ENCODE measurements around the gene AMBRA1.
"Not testable (repeated sequence)": the region's sequence is repeated elsewhere in the genome, so short reads cannot be mapped to it uniquely, and the experiment has no call there.

AMBRA1 gene

DNA sequence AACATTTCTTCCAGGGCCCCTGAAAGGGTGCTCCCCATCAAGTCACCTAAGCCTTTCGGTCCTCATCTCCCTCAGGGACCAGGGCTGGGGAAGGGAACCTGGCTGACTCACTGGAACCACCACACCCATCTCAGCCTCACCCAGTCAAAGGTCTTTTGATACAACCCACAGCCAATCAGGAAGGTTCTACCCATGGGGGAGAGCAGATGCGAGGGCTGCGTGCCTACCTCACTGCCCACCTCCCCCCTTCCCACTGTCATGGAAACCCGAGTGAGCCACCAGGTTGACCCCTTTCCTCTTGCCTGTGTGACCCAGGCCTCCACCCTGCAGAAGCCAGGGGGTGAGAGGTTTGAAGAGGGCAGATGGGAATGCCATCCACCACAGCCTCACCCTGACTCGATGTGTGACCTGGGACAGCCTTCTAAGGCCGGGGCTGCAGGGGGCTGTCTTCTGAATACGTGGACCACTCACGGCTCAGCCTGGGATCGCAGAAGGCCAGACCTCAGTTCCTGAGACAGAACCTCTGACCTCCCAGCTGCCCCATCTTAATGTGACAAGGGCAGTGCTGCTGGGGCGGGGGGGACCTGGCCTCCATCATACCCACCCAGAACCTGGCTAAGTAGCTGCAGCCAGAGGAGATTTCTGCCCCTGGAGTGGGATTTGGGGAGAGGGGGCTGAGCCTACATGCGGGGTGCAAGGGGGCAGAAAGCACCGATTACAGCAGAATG is 209.7 kb downstream of the AMBRA1 start:
- DNase-seq (ENCODE audit: low read depth in 2 of 2): no peak

DNA sequence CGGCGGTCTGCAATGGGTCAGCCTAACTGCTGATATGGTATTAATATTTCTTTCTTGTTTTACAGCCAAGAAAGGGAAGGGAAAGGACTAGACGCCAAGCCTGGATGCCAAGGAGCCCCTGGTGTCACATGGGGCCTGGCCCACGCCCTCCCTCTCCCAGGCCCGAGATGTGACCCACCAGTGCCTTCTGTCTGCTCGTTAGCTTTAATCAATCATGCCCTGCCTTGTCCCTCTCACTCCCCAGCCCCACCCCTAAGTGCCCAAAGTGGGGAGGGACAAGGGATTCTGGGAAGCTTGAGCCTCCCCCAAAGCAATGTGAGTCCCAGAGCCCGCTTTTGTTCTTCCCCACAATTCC is 210.4 kb downstream of the AMBRA1 start:
- DNase-seq (ENCODE audit: low read depth in 2 of 2): no peak

DNA sequence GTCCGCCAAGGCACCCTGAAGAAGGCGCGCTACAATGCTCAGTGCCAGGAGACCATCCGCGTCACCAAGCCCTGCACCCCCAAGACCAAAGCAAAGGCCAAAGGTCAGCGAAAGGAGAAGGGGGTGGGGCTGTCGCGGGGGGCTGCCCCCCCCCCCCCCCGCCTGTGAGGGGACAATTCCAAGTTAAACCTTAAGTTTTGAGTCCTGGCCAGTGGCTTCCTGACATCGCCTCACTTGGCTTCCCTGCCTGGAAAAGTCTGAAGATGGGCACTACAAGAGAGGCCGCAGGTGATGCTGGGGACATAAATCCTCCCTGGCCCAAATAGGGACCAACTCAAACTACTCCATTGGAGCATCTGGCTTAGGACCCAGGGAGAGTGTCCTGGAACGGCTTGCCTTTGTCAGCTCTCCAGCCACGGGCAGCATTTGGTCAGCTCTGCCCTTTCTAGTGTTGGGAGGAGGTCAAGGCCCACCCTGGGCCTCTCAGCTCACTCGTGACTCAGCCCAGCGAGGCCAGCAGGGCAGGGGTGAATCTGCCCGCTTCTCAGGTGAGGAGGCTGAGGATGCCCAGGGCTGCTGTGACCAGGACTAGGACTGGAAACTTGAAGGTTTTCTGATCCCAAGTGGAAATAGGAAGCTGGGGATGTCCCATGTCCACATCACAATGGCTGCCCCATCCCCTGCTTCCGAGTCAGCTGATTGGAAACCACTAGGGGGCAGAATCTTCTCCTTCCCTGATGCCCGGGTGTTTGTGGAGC is 211.0 kb downstream of the AMBRA1 start:
- DNase-seq (ENCODE audit: low read depth in 2 of 2): no peak

DNA sequence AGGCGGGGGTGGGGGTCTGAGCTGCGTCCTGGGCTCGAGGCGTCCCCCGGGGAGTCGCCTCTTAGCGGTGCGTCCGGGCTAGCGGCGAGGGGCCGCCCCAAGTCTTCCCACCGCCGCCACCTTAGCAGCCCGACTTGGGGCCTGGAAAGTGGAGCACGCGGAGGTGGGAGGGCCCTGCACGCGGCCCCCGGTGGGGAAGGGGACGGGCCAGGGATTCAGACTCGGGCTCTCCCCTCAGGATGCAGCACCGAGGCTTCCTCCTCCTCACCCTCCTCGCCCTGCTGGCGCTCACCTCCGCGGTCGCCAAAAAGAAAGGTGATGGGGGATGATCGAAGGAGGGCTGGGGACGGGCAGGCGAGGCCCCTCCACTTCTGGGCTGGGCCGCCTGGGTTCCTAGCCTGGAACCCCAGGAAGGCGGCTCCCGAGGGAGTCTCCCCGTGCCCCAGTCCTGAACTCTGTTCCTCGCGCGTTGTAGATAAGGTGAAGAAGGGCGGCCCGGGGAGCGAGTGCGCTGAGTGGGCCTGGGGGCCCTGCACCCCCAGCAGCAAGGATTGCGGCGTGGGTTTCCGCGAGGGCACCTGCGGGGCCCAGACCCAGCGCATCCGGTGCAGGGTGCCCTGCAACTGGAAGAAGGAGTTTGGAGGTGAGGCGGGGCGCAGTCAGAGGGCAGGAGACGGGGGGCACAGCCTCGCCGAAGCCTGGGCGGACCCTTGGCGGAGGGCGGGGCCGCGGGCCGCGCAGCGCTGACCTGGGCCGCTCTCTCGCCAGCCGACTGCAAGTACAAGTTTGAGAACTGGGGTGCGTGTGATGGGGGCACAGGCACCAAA is 211.8 kb downstream of the AMBRA1 start:
- DNase-seq (ENCODE audit: low read depth in 2 of 2): no peak

DNA sequence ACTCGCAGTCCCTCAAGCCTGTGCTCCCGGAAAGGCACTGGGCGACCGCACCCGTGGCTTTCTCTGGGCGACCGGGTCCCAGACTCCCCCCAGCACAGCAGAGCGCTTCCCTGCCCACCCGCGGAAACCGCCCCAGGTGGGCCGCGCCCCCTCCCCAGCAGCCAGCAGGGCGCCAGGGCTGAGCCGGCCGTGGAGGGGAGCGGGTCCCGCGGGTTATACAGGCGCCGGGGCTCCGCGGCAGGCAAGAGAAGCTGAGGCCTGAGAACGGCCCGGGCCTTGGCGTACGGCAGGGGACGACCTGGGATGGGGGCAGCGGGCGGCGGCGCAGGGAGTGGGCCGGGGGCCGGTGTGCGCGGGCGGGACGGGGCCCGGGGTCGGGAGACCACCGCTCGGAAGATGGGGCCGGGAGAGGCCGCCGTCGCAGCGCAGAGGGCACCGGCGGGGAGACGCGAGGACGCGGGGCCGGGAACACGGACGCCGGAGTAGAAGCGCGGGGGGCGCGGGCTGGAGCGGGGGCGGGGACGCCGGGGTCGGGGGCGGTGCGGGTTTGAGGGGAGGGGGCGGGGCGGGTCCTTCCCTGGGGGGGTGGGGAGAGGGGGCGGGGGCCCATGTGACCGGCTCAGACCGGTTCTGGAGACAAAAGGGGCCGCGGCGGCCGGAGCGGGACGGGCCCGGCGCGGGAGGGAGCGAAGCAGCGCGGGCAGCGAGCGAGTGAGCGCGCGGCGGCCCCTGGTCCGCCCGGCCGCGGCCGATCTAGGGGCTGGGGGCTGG is 212.6 kb downstream of the AMBRA1 start, which contains the start of gene MDK:
MDK (plus strand) TSS at position 622 of the 771 bp plus-strand sequence. CDS start 389 bp downstream, outside the sequence.
- DNase-seq (ENCODE audit: low read depth in 2 of 2): no peak

DNA sequence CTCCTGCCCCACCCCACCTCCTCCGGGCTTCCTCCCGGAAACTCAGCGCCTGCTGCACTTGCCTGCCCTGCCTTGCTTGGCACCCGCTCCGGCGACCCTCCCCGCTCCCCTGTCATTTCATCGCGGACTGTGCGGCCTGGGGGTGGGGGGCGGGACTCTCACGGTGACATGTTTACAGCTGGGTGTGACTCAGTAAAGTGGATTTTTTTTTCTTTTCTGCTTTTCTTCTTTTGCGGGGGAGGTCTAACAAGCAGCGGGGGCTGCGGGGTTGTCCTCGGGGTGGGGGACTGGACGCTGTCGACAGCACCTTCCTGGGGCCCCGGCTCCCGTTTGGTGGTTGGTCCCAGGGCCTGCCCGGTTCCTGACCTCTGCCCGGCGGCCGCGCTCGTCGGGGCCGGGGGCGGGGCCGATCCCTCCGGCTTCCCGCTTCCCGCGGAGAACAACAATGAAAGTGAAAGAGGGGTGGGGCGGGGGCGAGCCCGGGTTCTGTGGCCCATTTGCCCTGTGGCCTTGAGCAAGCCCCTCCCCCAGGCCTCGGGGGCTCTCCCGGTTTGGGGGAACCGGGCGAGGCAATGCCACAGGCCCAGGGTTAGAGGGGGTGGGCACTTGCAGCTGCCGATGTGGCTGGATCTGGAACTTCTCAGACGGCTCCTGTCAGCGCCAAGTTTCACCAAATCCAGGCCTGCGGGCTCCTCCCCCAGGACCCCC is 213.3 kb downstream of the AMBRA1 start:
- DNase-seq (ENCODE audit: low read depth in 2 of 2): no peak

DNA sequence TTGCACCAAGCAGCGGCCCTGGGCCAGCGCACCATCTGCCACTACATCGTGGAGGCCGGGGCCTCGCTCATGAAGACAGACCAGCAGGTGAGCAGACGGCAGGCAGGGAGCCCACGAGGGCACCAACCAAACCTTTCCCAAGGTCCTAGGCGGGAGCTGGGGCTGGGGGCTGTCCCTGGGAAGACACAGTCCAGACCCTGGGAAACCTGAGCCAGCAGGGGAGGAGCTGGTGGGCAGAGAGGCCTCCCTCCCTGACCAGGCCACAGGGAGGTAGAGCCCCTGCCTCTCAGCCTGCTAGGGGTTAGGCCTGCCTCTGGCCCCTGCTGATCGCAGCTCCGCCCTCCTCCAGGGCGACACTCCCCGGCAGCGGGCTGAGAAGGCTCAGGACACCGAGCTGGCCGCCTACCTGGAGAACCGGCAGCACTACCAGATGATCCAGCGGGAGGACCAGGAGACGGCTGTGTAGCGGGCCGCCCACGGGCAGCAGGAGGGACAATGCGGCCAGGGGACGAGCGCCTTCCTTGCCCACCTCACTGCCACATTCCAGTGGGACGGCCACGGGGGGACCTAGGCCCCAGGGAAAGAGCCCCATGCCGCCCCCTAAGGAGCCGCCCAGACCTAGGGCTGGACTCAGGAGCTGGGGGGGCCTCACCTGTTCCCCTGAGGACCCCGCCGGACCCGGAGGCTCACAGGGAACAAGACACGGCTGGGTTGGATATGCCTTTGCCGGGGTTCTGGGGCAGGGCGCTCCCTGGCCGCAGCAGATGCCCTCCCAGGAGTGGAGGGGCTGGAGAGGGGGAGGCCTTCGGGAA is 214.1 kb downstream of the AMBRA1 start:
- not testable (repeated sequence) for DNase-seq (ENCODE audit: low read depth in 2 of 2)

DNA sequence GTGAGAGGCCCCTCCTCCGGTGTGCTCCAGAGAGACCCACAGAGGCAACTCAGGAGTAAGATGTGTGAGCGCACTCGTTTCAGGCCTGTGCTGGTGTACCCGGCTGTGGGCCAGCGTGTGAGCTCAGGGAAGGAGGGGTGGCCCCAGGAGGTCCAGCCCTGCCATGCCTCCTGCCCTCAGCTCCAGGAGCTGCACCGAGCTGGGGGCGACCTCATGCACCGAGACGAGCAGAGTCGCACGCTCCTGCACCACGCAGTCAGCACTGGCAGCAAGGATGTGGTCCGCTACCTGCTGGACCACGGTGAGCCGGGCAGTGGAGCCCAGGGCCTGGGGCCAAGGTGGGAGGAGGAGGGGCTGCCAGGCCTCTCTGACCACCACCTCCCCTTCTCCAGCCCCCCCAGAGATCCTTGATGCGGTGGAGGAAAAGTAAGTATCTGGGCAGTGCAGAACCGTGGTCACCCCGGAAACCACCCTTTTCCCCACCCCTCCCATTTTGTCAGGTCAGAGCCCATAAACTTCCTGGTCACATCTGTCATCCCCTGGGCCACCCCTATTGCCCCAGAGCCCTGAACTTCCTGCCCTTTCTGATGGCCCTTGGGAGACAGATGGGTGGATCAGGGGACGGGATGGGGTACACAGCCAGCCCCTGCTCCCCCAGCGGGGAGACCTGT is 214.9 kb downstream of the AMBRA1 start:
- DNase-seq (ENCODE audit: low read depth in 2 of 2): no peak

DNA sequence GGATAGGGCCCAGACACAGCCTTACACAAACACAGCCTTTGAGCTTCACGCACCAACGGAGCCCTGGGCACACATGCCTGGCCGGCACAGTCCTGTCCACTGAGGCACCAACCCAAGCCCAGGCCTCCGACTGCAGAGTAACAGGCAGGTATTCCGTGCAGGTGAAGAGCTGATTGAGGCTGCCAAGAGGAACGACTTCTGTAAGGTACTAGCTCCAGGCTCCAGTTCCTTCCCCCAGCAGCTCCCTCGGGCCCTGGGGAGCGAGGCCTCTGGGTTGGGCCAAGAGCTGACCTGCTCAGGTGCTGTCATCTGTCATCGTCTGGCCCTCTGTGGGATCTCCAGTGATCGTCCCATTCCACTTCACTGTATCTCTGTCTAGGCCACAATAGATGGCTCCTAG is 215.5 kb downstream of the AMBRA1 start:
- no peak for DNase-seq (ENCODE audit: low read depth in 2 of 2)

DNA sequence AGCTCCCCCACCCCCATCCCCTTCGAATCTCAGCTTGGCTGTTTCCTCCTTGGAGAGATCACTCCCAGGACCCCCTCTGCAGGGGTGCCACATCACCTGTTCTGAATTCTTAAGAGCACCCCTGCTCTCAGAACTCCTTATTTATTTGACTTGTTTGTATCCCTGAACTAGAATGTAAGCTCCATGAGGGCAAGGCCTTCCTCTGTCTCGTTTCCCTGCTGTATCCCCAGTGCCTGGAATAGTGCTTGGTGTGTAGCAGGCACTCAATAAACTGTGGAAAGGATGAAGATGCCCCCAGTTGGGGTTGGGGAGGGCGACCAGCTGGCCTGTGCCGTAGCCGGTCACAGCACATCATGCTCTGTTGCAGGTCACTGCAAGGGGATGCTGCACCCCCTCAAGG is 216.0 kb downstream of the AMBRA1 start:
- DNase-seq (ENCODE audit: low read depth in 2 of 2): no peak

DNA sequence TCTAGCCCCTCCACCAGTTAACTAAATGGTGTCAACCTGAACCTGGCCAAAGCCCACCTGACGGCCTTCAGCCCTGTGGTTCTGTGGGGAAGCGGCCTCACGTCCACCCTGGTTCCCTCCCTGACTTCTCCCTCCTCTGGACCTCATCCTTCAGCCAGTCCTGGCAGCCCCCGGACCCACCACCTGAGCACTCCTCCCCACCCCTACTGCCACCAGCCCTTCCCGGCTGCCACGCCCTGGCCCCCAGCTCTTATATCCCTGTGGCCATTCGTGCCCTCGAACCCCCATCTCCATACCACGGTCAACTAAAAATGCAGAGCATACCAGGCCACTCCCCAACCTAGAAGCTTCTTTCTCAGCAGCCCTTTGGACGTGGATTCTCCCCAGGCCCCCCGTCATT is 216.5 kb downstream of the AMBRA1 start:
- DNase-seq (ENCODE audit: low read depth in 2 of 2): no peak

DNA sequence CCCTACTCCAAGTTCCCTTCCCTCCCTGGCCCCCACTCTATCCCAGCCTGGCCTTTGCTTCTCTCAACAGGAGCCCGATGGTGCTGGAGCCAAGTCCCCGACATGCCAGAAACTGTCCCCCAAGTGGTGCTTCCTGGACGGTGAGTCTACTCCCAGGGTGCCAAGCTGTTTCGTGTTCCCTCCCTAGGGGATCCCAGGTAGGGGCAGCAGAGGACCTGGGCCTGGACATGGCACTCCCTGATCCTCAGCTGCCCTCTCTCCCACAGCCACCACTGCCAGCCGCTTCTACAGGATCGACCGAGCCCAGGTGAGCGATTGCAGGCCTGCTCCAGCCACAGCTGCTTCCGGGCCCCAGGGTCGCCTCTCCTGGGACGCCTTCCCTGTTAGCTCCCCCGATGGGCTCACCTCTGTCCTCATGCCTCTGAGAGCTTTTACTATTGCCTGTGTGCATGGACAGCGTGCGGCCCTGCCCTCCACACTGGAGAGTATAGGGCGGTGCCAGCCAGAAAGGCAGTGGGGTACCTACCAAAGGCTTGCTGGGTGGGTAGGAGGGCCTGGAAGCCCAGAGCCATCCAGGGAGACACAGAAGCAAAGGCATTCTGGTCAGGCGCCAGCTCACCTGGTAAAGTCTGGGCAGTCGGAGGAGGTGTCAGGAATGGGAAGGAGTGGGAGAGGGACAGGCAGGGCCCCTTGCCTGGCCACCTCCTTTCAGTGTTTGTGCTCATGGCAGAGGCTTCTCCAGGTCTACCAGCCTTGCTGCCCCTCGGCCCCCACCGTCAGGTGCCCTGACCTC is 217.4 kb downstream of the AMBRA1 start:
- no peak for DNase-seq (ENCODE audit: low read depth in 2 of 2)

DNA sequence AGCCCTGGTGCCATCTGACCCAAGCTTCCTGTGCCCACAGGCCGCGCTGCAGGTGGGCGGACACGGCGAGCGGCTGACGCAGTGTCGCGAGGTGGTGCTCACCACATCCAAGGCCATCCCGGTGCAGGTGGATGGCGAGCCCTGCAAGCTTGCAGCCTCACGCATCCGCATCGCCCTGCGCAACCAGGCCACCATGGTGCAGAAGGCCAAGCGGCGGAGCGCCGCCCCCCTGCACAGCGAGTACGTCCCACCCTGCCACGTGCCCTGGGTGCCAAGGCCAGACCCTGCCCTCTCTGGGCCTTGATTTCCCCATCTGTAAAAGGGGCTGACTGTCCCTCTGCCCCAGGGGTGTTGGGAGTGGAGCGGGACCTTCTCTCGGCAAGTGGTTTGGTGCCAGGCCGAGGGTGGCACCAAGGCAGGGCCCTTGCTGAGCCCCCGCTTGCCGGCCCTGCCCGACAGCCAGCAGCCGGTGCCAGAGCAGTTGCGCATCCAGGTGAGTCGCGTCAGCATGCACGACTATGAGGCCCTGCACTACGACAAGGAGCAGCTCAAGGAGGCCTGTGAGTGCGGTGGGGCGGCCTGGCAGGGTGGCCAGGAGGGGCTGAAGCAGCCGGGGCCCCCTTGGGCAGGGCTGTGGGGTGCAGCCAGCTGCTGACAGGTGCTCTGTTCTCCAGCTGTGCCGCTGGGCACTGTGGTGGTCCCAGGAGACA is 218.3 kb downstream of the AMBRA1 start:
- DNase-seq (ENCODE audit: low read depth in 2 of 2): no peak

DNA sequence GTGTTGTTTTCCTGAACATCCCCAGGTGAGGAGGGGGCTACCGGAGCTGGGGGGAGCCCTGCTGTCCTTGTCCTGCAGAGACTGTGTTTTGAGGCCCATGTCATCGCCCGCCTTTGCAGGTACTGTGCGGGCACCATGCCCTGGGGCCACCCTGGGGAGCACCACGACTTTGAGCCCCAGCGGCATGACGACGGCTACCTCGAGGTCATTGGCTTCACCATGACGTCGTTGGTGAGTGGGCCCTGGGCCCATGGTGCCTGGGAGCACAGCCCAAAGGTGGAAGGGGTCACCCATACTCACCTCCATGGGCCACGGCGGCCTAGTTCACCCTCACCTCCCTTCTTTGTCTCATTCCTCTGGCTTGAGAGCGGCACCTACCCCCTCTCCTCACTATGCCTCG is 219.0 kb downstream of the AMBRA1 start:
- no peak for DNase-seq (ENCODE audit: low read depth in 2 of 2)

DNA sequence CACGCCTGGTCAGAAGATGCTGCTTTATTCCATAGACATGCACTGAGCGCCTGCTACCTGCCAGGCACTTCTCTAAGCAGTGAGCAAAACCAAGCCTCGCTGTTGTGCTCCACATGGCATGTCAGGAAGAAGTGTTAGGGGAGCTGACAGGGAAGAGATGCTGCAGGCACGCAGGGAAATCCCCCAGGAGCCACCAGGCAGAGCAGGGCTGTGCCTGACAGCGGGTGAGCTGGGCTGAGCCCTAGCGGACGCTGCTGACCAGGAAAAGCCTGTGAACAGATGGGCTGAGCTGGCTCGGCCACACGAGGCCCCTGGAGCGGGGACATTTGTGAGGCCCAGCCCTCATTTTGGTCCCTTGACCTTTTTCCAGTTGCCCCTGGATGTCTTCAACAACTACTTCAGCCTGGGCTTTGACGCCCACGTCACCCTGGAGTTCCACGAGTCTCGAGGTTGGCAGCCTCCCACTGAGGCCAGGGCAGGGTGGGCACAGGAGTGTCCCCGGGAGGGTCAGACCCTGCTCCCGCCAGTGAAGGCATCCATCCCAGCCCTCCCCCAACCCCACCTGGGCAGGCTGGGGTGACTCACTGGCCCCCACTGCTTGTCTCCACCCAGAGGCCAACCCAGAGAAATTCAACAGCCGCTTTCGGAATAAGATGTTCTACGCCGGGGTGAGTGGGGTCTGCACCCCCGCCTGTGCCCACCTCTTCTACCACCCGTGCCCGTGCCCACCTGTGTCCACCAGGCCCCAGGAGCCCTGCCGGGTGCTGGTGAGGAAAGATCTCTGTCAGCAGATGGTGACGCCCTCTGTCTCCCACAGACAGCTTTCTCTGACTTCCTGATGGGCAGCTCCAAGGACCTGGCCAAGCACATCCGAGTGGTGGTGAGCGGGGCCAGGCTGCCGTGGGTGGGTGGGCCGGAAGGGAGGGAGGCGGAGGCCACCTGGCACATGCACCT is 219.8 kb downstream of the AMBRA1 start:
- no peak for DNase-seq (ENCODE audit: low read depth in 2 of 2)

DNA sequence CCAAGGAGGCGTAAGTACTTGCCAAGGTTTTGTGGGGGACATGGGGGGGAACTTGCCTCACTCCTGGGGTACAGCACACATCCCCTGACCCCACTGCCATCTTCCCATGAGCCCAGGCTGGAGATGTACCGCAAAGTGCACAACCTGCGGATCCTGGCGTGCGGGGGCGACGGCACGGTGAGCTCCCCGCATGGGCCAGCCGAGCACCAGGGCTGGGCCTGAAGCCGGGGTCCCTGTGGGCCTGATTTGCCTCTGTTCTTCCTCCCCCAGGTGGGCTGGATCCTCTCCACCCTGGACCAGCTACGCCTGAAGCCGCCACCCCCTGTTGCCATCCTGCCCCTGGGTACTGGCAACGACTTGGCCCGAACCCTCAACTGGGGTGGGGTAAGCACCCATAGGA is 221.3 kb downstream of the AMBRA1 start:
- not testable (repeated sequence) for DNase-seq (ENCODE audit: low read depth in 2 of 2)

DNA sequence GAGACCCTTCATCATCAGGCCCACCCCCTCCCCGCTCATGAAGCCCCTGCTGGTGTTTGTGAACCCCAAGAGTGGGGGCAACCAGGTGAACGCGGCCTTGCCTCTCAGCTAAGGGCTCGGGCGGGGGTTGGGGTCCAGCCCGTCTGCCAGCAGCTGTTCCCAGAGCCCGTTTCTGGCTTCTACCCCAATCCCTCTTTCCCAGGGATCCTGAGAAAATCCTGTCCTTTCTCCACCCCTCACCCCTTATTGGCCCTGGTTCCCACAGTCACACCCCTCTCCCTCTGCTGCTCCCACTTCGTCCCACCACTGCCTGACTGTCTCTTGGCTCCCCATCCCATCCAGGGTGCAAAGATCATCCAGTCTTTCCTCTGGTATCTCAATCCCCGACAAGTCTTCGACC is 221.7 kb downstream of the AMBRA1 start:
- no peak for DNase-seq (ENCODE audit: low read depth in 2 of 2)
